IMR-90 (cell line): ENCODE results near the gene AMPD2. TPM values are rescaled to one million over a fixed set of nuclear protein-coding genes. Genes with fewer than 3 reads are reported as not detected.
A peak's percentile ranks its signal among the peaks of the same experiment; 100 is the strongest.

Experiments used
- ATAC-seq: fragments of 200-7000 bp; cut with Tn5 transposase; 2 replicates; pipeline ENCODE4 v1.9.1; 2020; ENCODE audit warnings: low read depth, mild to moderate bottlenecking, moderate library complexity
- BruUV-seq: library from RNA; stranded (reverse); fragments of 400-500 nt; replicated peaks from 2 replicates; lab custom pipeline; 2021; lab: Mats Ljungman, UMichigan
- CTCF ChIA-PET: fragments of 300-600 bp; formaldehyde crosslinking; extraction: SDS; loops from one replicate; lab custom pipeline; 2021; ENCODE audit warnings: antibody characterized with exemption; lab: Yijun Ruan, JAX
- POLR2A ChIA-PET: fragments of 300-600 bp; sonication (Branson Sonifier 250); formaldehyde crosslinking; loops from one replicate; lab custom pipeline; 2022; ENCODE audit warnings: antibody characterized with exemption; ENCODE audit not compliant: unreplicated experiment; lab: Charles Lee
- DNase-seq: peaks from one replicate; pipeline ENCODE4 v3.0.0; 2013
- H2AFZ ChIP-seq: replicated peaks from 2 replicates; pipeline ENCODE3; 2013; ENCODE audit warnings: low read length, mild to moderate bottlenecking; ENCODE audit not compliant: poor library complexity
- H2AK5ac ChIP-seq: 2 replicates; pipeline ENCODE4 v1.6.1; 2013; ENCODE audit warnings: low read depth, low read length, inconsistent platforms
- H2AK9ac ChIP-seq: replicated peaks from 2 replicates; pipeline ENCODE3; 2013; ENCODE audit warnings: mild to moderate bottlenecking, low read depth, low read length, moderate library complexity; ENCODE audit not compliant: poor library complexity
- H2BK120ac ChIP-seq: 2 replicates; pipeline ENCODE4 v1.6.1; 2013; ENCODE audit warnings: low read depth, low read length, inconsistent platforms
- H2BK15ac ChIP-seq: 3 replicates; pipeline ENCODE4 v1.6.1; 2013; ENCODE audit warnings: low read depth, low read length, inconsistent platforms
- H2BK20ac ChIP-seq: 2 replicates; pipeline ENCODE4 v1.6.1; 2013; ENCODE audit warnings: low read depth, mild to moderate bottlenecking, inconsistent platforms, low read length, moderate library complexity
- H2BK5ac ChIP-seq: 2 replicates; pipeline ENCODE4 v1.6.1; 2013; ENCODE audit warnings: mild to moderate bottlenecking, low read depth, low read length, inconsistent platforms; ENCODE audit not compliant: poor library complexity, severe bottlenecking
- H3K14ac ChIP-seq: replicated peaks from 2 replicates; pipeline ENCODE4 v1.6.1; 2013; ENCODE audit warnings: low read depth, low read length, inconsistent platforms
- H3K18ac ChIP-seq: 2 replicates; pipeline ENCODE4 v1.6.1; 2013; ENCODE audit warnings: low read depth, low read length, control low read depth
- H3K23ac ChIP-seq: 2 replicates; pipeline ENCODE4 v1.6.1; 2013; ENCODE audit warnings: low read depth, low read length, inconsistent platforms
- H3K27ac ChIP-seq: 2 replicates; pipeline ENCODE4 v1.5.1; 2013; ENCODE audit warnings: mild to moderate bottlenecking, control low read depth, low read length; ENCODE audit not compliant: insufficient read depth
- H3K27me3 ChIP-seq: 2 replicates; pipeline ENCODE4 v1.6.1; 2013; ENCODE audit warnings: low read length; ENCODE audit not compliant: control insufficient read depth, insufficient read depth
- H3K36me3 ChIP-seq: 2 replicates; pipeline ENCODE4 v1.6.1; 2013; ENCODE audit warnings: low read length, mixed read lengths; ENCODE audit not compliant: control insufficient read depth, insufficient read depth
- H3K4ac ChIP-seq: 2 replicates; pipeline ENCODE4 v1.6.1; 2013; ENCODE audit warnings: low read depth, low read length, inconsistent platforms
- H3K4me1 ChIP-seq: 2 replicates; pipeline ENCODE4 v1.6.1; 2013; ENCODE audit warnings: low read length, mixed read lengths; ENCODE audit not compliant: control insufficient read depth, insufficient read depth
- H3K4me2 ChIP-seq: 2 replicates; pipeline ENCODE4 v1.6.1; 2013; ENCODE audit warnings: low read depth, mild to moderate bottlenecking, control low read depth, low read length, moderate library complexity
- H3K4me3 ChIP-seq: 2 replicates; pipeline ENCODE4 v1.5.1; 2013; ENCODE audit warnings: low read depth, mild to moderate bottlenecking, control low read depth, low read length, moderate library complexity; ENCODE audit not compliant: insufficient read depth
- H3K56ac ChIP-seq: 2 replicates; pipeline ENCODE4 v1.6.1; 2013; ENCODE audit warnings: low read length, inconsistent platforms; ENCODE audit not compliant: insufficient read depth; ENCODE audit errors: extremely low read depth
- H3K79me1 ChIP-seq, 2 experiments: 2 replicates each; pipeline ENCODE4 v1.6.1; 2013; ENCODE audit warnings: low read length in 2 of 2, inconsistent platforms in 1 of 2, low read depth in 1 of 2
- H3K9ac ChIP-seq: 2 replicates; pipeline ENCODE4 v1.6.1; 2013; ENCODE audit warnings: low read depth, low read length, control low read depth
- H3K9me1 ChIP-seq: 2 replicates; pipeline ENCODE4 v1.6.1; 2013; ENCODE audit warnings: low read length, inconsistent platforms; ENCODE audit not compliant: insufficient read depth
- H3K9me3 ChIP-seq: 2 replicates; pipeline ENCODE4 v1.6.1; 2013; ENCODE audit warnings: low read length; ENCODE audit not compliant: control insufficient read depth, insufficient read depth
- H4K20me1 ChIP-seq: 2 replicates; pipeline ENCODE4 v1.6.1; 2013; ENCODE audit warnings: low read length, inconsistent platforms; ENCODE audit not compliant: insufficient read depth
- H4K5ac ChIP-seq: 2 replicates; pipeline ENCODE4 v1.6.1; 2013; ENCODE audit warnings: mild to moderate bottlenecking, low read depth, low read length, control low read depth
- H4K8ac ChIP-seq, 2 experiments: 2 replicates each; pipeline ENCODE4 v1.6.1; 2013; ENCODE audit warnings: low read depth in 2 of 2, low read length in 2 of 2, control low read depth in 1 of 2, inconsistent platforms in 1 of 2
- H4K91ac ChIP-seq: 2 replicates; pipeline ENCODE4 v1.6.1; 2013; ENCODE audit warnings: low read depth, low read length, inconsistent platforms; ENCODE audit not compliant: insufficient read depth
- BHLHE40 ChIP-seq: fragments of 150-350 bp; IDR thresholded peaks from 2 replicates; pipeline ENCODE4 v1.6.1; 2016; ENCODE audit warnings: mild to moderate bottlenecking, low read depth, low read length
- CEBPB ChIP-seq: IDR thresholded peaks from 2 replicates; pipeline ENCODE4 v1.6.1; 2012; ENCODE audit warnings: low read depth, low read length, improper control_type of control experiment
- CHD1 ChIP-seq: IDR thresholded peaks from 2 replicates; pipeline ENCODE4 v1.6.1; 2012; ENCODE audit warnings: low read depth, low read length, improper control_type of control experiment
- CTCF ChIP-seq: conservative IDR thresholded peaks from 2 replicates; pipeline ENCODE4 v1.5.1; 2012; ENCODE audit warnings: mild to moderate bottlenecking, low read depth, low read length, improper control_type of control experiment
- FOS ChIP-seq: fragments of 150-350 bp; IDR thresholded peaks from 2 replicates; pipeline ENCODE4 v1.6.1; 2016; ENCODE audit warnings: low read depth, low read length
- MAFK ChIP-seq: IDR thresholded peaks from 2 replicates; pipeline ENCODE4 v1.6.1; 2012; ENCODE audit warnings: low read depth, low read length, improper control_type of control experiment
- MXI1 ChIP-seq: IDR thresholded peaks from 2 replicates; pipeline ENCODE4 v1.6.1; 2012; ENCODE audit warnings: low read depth, mild to moderate bottlenecking, low read length, moderate library complexity, borderline replicate concordance
- NFE2L2 ChIP-seq: fragments of 150-350 bp; IDR thresholded peaks from 2 replicates; pipeline ENCODE4 v1.6.1; 2016; ENCODE audit warnings: low read depth, mild to moderate bottlenecking, low read length
- RAD21 ChIP-seq: IDR thresholded peaks from 2 replicates; pipeline ENCODE4 v1.6.1; 2012; ENCODE audit warnings: low read length, improper control_type of control experiment
- RCOR1 ChIP-seq: IDR thresholded peaks from 2 replicates; pipeline ENCODE4 v1.6.1; 2012; ENCODE audit warnings: mild to moderate bottlenecking, low read length, improper control_type of control experiment; ENCODE audit not compliant: insufficient replicate concordance
- RFX5 ChIP-seq: IDR thresholded peaks from 2 replicates; pipeline ENCODE4 v1.8.0; 2012; ENCODE audit warnings: low read depth, mild to moderate bottlenecking, low read length, moderate library complexity
- SMC3 ChIP-seq: fragments of 150-350 bp; IDR thresholded peaks from 2 replicates; pipeline ENCODE4 v1.6.1; 2016; ENCODE audit warnings: low read depth, mild to moderate bottlenecking, antibody characterized with exemption, low read length, moderate library complexity
- USF2 ChIP-seq: fragments of 150-350 bp; IDR thresholded peaks from 2 replicates; pipeline ENCODE4 v1.6.1; 2017; ENCODE audit warnings: mild to moderate bottlenecking, antibody characterized with exemption, low read length, low read depth
- WGBS, 2 experiments: methylation state at CpG; one replicate each; pipeline versions ENCODE4 v1.1.5 to v1.1.7; 2013; ENCODE audit warnings: missing lambda C conversion rate in 2 of 2; ENCODE audit not compliant: insufficient read length in 1 of 2; ENCODE audit errors: extremely low coverage in 2 of 2; 5-methylcytosine and 5-hydroxymethylcytosine counted together
- dilution Hi-C: fragments of 300-500 bp; cut with HindIII; formaldehyde crosslinking; loops from one replicate; pipeline ENCODE4 v1.14.3; 2018; ENCODE audit warnings: low sequenced_read_pairs; ENCODE audit not compliant: unreplicated experiment
- in situ Hi-C: fragments of 300-500 bp; cut with MboI; formaldehyde crosslinking; loops from 3 replicates; pipeline ENCODE4 v1.14.3; 2019; ENCODE audit warnings: low sequenced_read_pairs, inconsistent platforms, mixed read lengths
- intact Hi-C: fragments of 100-400 bp; cut with micrococcal nuclease; formaldehyde crosslinking; loops from 2 replicates; pipeline ENCODE4 v1.10.0; 2022
- polyA plus RNA-seq, 3 experiments: library from polyadenylated mRNA; depleted of rRNA; stranded (reverse); fragments of >200 nt; gene quantifications; 2 replicates each; pipeline ENCODE4 v1.2.3, GENCODE V29; 2012; ENCODE audit warnings: low replicate concordance in 1 of 3
- total RNA-seq: library from RNA; depleted of rRNA; stranded (reverse); fragments of >200 nt; gene quantifications from 2 replicates; pipeline ENCODE4 v1.2.3, GENCODE V29; 2012

AMPD2 gene
- total and polyA plus RNA-seq, 2 of the 4 experiments (the other 2 are of a cell fraction) = 61.5 to 103 TPM

- ATAC-seq (no peak), DNase-seq (no peak)
- no peak overlapping the region for H2BK5ac ChIP-seq
- dilution Hi-C loops = no loop called here
- H3K23ac ChIP-seq = no peak overlapping the region
- H4K8ac ChIP-seq = no peak overlapping the region
- H3K9me3 ChIP-seq = no peaks in the 10 kb centered on the region
- H4K20me1 ChIP-seq = peaks cover 15% of the 10 kb centered on the region
- H3K79me1 ChIP-seq = peaks cover 26 to 41% of the 10 kb centered on the region in 2 experiments; a peak in 3 of 4 replicates
- no peaks in the 10 kb centered on the region for H3K27me3 ChIP-seq
- no peak overlapping the region for H3K56ac ChIP-seq
- intact Hi-C loops = no loop called here
- H3K4me1 ChIP-seq = peaks cover 3% of the 10 kb centered on the region
- peaks cover 64% of the 10 kb centered on the region for H3K36me3 ChIP-seq
- no peak overlapping the region for H3K9ac ChIP-seq
- H2AK5ac ChIP-seq = peak overlapping the region; percentile 63; the same call in 1 of the 2 replicates
- ChIA-PET CTCF (interaction anchor here (1.0 to 1.2 kb wide), 2 partner anchors 11 to 85 kb away, joined by 4 to 6 read pairs; partner anchors contain the start of genes AMPD2 and GNAT2), POLR2A (interaction anchor here (0.6 kb wide), 1 partner anchor 82 kb away, joined by 3 read pairs; no protein-coding TSS in a partner anchor)
- peak overlapping the region; percentile 42 for H2AK9ac ChIP-seq
- no peak overlapping the region for H3K4ac ChIP-seq
- BruUV-seq = no TSS peak
- H3K14ac ChIP-seq = no peak overlapping the region
- 97% methylated on average over 14 of the region's 14 CpGs; no CpG with 5 or more reads in 1 of the 2 experiments for WGBS, 2 experiments
- no peak overlapping the region for H2BK120ac ChIP-seq
- 0 out of 2 replicates have a peak overlapping the region, but pooled peaks have one; percentile 22 for H2BK20ac ChIP-seq
- H3K9me1 ChIP-seq = no peaks in the 10 kb centered on the region
- peak overlapping the region; percentile 41 for H2AFZ ChIP-seq
- no peak overlapping the region for H2BK15ac ChIP-seq
- no peak overlapping the region for H3K4me2 ChIP-seq
- H3K18ac ChIP-seq = no peak overlapping the region
- no peak overlapping the region for H3K27ac ChIP-seq
- H4K91ac ChIP-seq = no peak overlapping the region
- in situ Hi-C loops = no loop called here
- TF ChIP-seq USF2 = no peak
- no peak for TF ChIP-seq MAFK
- TF ChIP-seq RAD21 = no peak
- no peak for TF ChIP-seq CTCF
- no peak for TF ChIP-seq NFE2L2
- no peak for TF ChIP-seq FOS
- no peak for TF ChIP-seq SMC3
- TF ChIP-seq MXI1 = no peak
- no peak for TF ChIP-seq BHLHE40
- no peak for TF ChIP-seq RFX5
- no peak for TF ChIP-seq CEBPB
- TF ChIP-seq CHD1 = no peak
- no peak for TF ChIP-seq RCOR1
- no peak overlapping the region for H3K4me3 ChIP-seq
- no peak overlapping the region for H4K5ac ChIP-seq
These were observed 11.4 kb downstream of the AMPD2 start for GRCh38 chr1:109630898-109631512.
